ENCODE results near the gene KRT1.

KRT1 gene

GRCh38 chr12:52655720-52656124 lies 24.5 kb downstream of the KRT1 start:
- no peak for TF ChIP-seq CTCF (conservative IDR thresholded peaks at IDR 0.05; ENCODE audit: control insufficient read depth, insufficient read depth, low read depth, low read length)
- DNase-seq (ENCODE audit: low read depth): no peak
- H3K4me3 ChIP-seq (ENCODE audit: control insufficient read depth, low read depth, low read length): no peak overlapping the region

GRCh38 chr12:52655251-52655650 lies 25.0 kb downstream of the KRT1 start:
- H3K4me3 ChIP-seq (ENCODE audit: control insufficient read depth, low read depth, low read length): no peak overlapping the region
- no peak for TF ChIP-seq CTCF (conservative IDR thresholded peaks at IDR 0.05; ENCODE audit: control insufficient read depth, insufficient read depth, low read depth, low read length)
- peak; percentile 3 for DNase-seq (ENCODE audit: low read depth)

- DNase-seq (ENCODE audit: low read depth): no peak
- no peak for TF ChIP-seq CTCF (conservative IDR thresholded peaks at IDR 0.05; ENCODE audit: control insufficient read depth, insufficient read depth, low read depth, low read length)
These were observed 28.4 kb downstream of the KRT1 start, which contains the start of gene KRT2 for GRCh38 chr12:52651726-52652261. Gene KRT2, minus strand, starts transcription at chr12:52652211. Its CDS starts 69 bp downstream, at chr12:52652142.

GRCh38 chr12:52650520-52651081 lies 29.6 kb downstream of the KRT1 start:
- no peak overlapping the region for H3K4me3 ChIP-seq (ENCODE audit: control insufficient read depth, low read depth, low read length)
- peak; percentile 6 for DNase-seq (ENCODE audit: low read depth)
- TF ChIP-seq CTCF (conservative IDR thresholded peaks at IDR 0.05; ENCODE audit: control insufficient read depth, insufficient read depth, low read depth, low read length): no peak

More at GRCh38 chr12:52651726-52652261, 28.4 kb downstream of the KRT1 start, which contains the start of gene KRT2:
- H3K4me3 ChIP-seq (ENCODE audit: control insufficient read depth, low read depth, low read length): no peak within 1 kb of the TSS

GRCh38 chr12:52649066-52649465 lies 31.1 kb downstream of the KRT1 start:
- TF ChIP-seq CTCF (conservative IDR thresholded peaks at IDR 0.05; ENCODE audit: control insufficient read depth, insufficient read depth, low read depth, low read length): no peak
- DNase-seq (ENCODE audit: low read depth): no peak

GRCh38 chr12:52648012-52648550 lies 32.1 kb downstream of the KRT1 start:
- TF ChIP-seq CTCF (conservative IDR thresholded peaks at IDR 0.05; ENCODE audit: control insufficient read depth, insufficient read depth, low read depth, low read length): no peak
- no peak for DNase-seq (ENCODE audit: low read depth)
- no peak overlapping the region for H3K4me3 ChIP-seq (ENCODE audit: control insufficient read depth, low read depth, low read length)

More at GRCh38 chr12:52649066-52649465, 31.1 kb downstream of the KRT1 start:
- H3K4me3 ChIP-seq (ENCODE audit: control insufficient read depth, low read depth, low read length): no peak overlapping the region
